Stimulated activated CD4-positive, alpha-beta T cell treated with anti-CD3 and anti-CD28 coated beads, Interleukin-2, amount 100 ng/mL, for 48 hours (primary cell): Measurements from ENCODE around the gene ITGB7.
"Not testable (repeated sequence)": the region's sequence is repeated elsewhere in the genome, so short reads cannot be mapped to it uniquely, and the experiment has no call there.

Experiments used
- DNase-seq, 2 donors: peaks; one replicate each; pipeline ENCODE4 v3.0.0-alpha.2; 2020

The ITGB7 gene

DNA sequence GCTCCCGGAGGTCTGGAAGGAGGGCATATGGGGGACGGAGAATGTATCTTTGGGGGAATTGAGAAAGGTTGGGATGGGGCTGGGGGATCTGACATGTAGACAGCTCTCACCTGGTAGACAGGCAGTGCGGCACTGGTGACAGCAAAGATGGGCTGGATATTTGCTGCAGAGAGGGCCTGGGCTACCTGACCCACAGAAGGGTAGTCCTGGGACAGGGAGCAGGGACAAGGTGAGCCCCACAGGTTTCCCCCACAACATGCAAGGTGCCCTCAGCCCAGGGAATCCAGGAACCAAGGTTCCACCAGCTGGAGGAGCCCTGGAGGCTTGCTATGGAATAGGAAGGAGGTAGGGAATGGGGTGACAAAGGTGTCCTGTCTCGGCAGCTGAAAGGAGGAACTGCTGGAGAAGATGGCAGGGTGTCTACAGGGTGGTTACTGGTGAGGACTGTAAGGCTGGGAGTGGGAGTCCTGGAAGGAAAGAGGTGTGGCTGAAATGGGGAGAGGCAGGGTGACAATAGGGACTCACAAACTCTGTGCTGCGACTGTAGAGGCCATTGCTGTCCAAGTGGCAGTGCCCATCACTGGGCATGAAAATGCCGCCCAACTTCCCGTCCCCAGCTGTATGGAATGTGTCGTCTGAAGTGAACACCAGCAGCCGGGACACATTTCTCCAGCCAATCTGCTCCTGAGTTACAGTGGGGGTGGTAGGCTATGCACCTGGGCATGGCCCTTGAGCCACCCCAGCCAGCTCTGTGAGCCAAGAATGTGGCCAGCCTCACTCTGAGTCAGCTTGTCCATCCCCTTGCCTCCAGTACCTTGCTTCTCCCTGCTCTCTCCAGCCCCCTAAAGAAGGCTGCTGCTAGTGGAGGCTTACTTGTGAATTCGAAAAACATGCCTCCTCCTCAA is 11.3 kb downstream of the ITGB7 start:
- no peak for DNase-seq

DNA sequence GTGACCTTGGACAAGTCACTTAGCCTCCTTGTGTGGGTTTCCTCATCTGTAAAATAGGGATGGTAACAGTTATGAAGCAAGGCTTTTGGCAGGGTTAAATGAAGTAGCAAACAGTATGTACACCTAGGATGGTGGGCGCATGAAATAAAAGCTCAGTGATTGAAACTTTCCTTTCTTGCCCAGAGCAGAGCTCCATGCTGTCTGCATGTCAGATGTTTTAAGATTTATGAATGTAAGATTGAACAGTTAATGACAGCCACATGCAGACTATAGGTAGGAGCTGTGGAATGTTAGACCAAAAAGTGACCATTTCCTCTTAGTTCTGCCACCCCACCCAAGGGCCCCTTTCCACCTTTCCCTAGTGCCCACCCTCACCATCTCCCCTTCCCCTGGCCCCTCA is 12.1 kb downstream of the ITGB7 start:
- DNase-seq: no peak

DNA sequence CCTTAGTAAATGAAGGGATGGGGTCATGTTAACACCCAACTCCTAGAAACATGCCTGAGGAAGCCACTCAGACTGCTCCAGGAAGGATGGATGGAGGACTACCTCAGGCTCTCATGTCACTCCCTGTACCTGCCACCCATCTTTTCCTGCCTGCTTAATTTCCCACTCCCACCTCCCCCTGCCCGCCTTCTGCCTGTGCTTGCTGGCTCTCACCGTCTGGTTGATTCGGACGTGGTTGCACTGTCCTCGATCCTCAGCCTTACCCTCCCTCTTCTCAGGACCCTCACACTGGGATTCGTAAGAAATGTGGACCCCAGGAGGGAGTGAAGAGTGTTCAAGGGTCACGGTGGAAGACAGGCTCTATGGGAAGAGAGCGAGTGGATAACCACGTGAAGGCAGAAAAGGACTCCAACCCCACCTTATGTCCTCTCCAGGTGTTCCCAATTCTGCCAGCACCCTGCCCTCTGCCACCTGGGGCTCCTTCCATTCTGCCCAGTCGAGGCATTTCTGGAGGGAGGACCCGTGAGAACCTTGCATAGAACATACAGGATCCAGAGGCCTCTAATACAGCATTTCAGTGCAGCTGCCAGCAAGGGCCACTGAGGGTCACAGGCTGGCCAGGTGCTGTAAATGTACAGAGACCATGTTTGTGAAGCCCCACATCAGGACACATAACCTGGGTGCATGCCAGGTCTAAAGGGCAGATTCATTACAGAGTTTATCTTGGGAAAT is 12.9 kb downstream of the ITGB7 start:
- no peak for DNase-seq

DNA sequence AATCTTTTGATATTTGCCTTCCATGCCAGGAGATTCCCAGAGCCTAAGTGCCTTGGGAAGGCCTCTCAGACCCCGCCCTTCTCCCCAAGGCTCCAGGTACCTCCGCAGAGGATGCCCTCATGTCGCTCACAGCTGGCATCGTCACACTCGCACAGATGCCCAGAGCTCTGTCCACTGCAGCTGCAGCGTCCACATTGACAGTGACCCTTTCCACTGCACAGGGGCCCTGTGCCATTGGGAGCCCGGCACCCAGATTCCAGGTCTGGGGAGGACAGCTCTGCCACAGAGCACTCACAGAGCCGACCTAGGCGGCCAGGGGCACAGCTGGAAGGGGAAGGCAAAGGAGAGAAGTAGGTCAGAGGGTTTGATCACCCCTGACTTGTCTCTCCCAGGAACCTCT is 14.0 kb downstream of the ITGB7 start:
- DNase-seq: no peak

DNA sequence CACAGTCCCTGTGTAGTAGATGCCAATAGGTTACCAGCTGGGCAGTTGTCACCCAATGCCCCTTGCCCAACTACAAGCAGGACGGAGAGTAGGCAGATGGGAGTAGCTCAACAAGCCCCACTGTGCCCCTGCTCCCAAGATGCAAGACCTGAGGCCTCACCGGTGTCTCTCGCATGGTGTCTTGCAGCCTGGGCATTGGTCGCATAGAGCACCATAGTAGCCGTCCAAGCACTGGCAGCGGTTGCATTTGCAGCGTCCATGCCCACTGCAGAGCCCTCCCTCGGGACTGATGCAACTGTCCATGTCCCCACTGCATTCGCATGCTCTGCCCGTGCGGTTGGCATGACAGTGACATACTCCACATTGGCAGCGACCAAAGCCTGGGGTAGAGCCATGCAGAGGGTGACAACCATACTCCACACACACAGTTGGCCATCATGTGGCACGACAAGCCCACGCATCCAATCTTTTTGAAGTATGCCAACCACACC is 14.5 kb downstream of the ITGB7 start:
- DNase-seq: no peak

DNA sequence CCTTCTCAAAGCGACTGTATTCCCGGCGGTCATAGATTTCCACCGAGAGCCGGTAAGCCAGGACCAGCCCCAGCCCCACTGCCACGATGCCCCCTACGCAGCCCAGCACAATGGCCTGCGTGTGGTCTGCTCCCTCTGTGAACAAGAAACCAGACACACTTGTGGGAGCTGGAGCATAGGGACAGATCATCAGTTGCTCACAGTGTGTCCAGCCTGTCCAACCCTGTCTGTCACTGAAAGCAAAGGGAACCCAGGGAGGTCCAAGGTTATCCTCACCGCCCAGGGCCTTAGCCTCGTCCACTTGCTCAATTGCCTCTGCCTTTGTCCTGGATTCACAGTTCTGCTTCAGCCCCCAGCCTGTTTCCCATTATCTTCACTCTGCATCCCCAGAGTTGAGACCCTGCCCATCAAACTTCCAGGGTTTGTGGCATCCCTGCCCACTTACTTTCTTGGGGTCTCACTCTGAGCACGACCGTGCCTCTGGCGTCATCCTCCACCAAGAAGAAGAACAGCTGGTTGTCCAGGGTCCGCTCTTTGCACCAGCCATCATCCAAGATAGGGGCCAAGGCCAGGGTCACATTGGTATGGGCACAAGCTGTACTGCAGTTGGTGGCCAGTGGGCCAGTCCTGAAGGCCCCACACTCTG is 15.0 kb downstream of the ITGB7 start:
- DNase-seq: no peak

DNA sequence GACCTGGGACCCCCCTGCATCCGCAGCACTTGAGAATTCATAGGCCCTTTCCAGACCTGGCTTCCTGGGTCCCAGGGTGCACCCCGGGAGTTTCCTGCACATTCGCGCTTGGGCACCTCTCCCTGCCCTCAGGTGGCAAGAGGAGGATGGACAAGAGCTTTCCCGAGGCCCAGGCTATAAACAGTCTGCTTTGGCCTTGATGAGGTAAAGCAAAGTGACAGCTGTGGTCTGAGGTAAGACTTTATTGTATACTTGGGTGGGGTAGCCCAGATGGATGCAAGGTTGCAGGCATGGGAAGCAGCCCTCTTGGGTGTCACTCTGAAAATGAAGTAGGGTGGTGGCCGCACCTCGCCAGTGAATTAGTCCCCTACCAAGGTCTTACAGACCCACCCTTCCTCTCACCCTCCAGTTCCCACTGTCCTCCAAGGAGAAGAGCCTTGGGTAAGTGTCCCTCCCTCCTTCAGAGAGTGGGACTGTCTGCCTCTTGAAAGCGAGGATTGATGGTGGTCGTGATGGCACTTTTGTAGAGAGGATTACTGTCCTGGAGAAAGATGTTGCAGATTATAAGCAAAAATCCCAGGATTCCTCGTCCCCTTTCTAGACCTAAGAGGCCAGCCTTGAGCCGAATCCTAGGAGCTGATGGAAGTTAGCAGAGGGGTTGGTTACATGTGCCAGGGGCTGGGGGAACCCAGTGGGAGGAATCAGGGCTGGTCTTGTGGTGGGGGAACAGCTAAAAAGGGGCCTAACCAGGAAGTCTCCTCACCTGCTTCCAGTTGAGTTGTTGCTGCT is 15.8 kb downstream of the ITGB7 start:
- no peak for DNase-seq

DNA sequence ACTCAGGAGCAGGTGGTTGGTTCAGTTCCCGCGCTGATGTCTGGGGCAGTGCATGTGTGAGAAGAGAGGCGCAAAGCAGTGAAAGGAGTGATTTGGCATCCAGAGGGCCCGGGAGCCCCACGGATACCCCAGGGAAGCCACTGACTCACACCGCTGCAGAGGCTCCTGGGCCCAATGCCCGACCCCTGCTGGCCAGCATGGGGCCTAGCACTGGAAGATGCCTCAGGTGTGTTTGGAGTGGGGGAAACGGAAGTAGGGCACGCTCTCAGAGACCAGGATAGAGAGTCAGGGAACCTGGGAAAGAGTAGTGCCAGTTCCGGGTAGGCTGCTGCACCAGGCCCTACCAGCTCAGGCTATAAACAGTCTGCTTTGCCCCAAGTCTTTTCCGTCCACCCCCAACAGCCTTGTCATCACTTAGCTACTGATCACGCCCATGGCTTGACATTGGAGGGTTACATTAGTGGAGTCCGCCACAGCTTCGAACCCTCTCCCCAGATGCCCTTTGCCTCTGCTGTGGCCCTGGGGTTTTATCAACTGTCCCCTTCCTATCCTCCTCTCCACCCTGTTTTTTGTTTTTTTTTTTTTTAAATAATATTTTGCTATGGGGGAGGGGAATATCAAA is 16.8 kb downstream of the ITGB7 start:
- DNase-seq: peak in 1 of 2 donors; percentile 47

DNA sequence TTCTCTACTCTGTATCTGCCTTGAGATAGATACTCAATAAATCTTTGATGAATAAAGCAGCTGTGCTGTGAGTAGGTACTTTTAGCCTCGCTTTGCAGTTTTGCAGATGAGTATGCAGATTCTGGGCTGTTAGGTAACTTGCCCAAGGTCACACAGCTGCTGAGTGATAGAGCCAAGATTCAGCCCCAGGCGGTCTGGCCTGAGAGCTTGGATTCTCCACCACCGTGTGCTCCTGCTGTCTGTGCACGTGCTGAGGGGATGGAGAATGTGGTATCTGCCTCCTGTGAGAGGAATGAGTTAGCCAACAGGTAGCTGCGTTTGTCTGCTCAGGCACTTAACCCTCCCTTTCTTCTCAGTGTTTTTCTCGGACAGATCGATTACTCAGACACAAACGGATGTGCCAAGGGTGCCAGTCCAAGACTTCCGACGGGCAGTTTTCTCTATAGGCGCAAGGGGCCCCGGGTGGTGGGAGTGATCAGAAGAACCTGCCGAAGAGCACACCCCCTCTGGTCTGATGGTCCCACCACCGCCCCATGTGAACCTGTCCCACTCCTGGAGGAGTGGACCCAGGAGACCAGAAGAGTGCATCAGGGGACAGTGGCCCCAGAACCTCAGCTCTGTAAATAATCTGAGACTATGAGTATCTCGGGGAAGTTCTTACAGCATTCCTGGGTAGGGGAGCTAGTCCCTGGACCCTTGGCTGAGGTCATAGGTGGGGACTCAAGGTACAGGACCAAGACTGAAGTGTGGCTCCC is 19.7 kb downstream of the ITGB7 start:
- no peak for DNase-seq

DNA sequence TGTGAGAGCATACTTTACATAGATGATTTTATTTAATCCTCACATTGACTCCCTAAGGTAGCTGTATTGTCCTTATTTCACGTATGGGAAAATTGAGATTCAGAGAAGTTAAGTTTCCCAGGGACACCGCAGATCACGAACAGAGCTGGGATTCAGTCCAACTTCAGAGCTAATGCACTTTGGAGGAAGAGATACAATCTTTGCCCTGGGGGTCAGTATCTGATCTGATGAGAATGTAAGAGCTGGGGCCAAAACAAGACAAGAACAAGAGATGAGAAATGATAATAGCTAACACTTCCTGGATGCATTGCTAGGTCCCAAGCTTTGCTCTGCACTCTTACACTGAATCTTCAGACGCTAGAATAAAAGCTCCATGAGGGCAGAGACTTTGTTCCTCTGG is 20.3 kb downstream of the ITGB7 start:
- DNase-seq: no peak

DNA sequence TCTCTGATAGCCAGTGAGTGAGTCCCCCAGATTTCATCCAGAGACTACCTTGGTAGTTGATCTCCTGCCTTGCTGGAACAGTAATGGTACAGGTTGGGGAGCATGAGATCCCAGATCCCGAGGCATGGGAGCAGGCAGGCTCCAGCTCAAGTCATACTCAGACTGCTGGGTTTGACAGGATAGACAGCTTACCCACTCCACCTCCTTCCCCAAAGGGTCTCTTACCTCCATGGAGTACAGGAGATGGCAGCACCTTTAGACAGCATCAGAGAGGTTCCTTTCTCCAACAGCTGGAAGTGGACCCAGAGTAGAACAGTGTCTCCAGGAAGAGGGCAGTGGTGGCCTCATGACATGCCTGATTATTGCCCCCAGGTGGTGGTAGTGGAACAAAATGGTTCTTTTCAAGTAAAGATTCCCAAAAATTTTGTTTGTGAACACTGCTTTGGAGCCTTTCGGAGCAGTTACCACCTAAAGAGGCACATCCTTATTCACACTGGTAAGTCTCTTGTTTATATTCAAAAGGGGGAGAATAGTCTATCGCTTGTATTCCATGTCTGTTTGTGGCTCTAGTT is 21.4 kb downstream of the ITGB7 start:
- no peak for DNase-seq

DNA sequence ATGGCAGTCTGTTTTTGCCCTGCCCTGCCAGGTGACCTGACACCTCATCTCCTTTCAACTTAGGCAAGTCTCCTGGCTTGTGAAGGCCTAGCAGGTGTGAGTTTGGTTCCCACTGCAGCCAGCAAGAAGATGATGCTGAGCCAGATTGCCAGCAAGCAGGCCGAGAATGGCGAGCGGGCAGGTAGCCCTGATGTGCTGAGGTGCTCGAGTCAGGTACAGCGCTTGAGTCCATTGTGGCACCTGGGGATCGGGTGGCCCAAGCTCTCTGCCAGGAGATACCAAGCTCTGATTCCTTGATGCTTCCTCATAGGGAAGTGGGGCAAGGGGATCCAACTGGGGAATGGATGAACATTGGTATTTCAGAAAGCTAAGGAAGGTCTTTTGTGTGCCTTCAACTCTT is 22.2 kb downstream of the ITGB7 start:
- DNase-seq: no peak

DNA sequence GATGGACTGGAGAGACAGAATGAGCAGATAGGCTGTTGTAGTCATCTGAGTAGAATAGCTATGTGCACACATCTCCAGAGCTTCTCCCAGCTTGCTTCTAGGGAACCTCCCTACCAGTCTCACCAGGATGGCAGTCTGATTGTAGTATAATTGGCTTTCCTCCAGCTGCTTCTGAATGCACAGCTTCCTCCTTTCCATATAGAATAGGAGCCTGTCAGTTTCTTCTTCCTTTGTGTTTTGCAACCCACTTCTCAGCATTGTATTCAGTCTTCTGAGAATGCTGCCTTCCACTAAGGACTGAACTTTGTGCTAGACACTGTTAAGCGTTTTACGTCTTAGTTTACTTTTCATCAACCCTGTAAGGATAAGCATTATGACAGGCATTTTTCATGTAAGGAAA is 24.1 kb downstream of the ITGB7 start:
- no peak for DNase-seq

DNA sequence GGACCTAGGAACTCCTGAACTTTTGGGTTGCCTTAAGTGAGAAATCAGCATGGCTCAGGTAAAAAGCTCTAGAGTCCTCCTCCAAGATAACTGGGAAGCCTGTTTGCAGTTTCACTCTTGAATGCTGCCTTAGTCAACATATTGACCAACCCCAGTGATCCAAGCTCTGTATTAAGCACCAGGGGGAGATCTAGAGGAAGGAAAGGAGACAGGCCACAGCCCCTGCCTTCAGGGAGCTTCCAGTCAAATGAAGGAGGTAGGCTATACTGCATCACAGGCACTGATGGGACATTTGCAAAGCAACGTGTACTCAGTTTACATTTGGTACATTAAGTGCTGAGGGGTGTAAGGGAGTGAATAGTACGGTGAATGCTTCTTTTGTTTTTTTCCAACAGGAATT is 25.1 kb downstream of the ITGB7 start:
- DNase-seq: no peak

DNA sequence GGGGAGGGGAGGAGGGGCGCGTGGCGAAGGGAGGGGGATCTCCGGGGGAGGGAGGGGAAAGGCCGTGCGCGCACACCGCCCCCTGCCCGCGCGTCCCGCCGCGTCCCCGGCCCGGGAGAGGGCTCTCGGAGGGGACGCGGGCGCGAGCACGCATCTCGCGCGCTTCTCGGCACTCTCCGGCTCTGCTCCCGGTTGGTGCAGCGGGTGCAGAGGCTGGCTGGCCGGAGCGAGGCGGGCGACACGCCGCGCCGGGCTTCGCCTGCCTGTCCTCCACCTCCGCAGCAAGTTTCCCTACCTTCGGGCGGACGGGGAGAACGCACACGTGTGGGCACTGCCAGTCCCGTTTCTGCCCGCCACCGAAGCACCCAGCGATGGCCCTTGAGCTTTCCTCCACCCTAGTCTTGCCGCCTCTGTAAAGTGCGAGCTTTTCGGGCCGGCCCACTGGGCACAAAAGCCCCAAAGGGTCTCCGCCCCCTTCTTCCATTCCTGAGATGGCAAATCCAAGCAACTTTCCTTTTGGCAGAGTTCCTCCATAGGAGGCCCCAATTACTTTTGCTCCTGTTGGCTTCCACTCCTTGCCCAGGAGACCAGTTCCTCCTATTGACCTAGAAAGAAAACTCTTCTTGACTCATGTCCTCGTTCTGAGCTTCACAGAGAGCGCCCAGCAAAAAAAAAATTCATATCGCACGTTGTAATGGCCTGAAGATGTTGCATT is 26.0 kb downstream of the ITGB7 start:
- DNase-seq: peak; percentile 65 to 70

DNA sequence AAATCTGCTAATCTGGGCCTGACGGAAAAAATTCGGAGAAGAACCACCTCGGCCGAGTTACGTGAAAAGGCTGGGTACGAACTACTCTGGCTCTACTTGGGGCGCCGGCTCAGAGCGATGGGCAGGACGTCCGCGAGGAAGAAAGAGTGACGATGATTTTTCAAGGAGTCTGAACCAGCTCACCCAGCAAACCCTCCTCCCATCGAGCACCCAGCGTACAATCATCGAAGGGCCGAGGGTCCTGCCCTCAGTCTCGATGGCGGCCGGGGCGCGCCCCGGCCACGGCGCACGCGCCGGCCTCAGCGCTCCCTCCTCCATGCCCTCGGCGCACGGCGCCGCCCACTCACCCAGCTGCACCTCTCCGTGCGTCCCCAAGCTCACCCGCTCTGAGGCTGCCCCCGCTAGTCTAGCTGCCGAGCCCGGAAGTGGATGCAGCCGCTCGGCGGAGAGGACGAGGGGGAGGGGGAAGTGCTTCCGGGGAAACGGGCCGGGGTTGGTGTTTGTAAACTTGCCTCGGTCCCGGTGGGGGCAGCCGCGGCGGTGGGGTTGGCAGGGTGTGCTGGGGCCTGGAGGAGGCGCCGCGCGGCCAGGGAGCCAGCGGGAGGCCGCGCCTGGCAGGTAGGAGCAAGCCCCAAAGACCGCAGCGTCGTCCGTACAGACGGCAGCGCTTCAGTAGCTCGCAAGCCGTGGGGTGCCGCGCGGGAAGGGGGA is 26.7 kb downstream of the ITGB7 start, which contains the start of the genes CSAD and ZNF740:
Gene CSAD (minus strand): TSS at position 706 of the 711 bp plus-strand sequence. CDS start 7,455 bp downstream, outside the sequence.
Gene ZNF740 (plus strand): TSS at position 503 of the 711 bp plus-strand sequence. CDS start 1,262 bp downstream, outside the sequence.
- peak; percentile 97 for DNase-seq

DNA sequence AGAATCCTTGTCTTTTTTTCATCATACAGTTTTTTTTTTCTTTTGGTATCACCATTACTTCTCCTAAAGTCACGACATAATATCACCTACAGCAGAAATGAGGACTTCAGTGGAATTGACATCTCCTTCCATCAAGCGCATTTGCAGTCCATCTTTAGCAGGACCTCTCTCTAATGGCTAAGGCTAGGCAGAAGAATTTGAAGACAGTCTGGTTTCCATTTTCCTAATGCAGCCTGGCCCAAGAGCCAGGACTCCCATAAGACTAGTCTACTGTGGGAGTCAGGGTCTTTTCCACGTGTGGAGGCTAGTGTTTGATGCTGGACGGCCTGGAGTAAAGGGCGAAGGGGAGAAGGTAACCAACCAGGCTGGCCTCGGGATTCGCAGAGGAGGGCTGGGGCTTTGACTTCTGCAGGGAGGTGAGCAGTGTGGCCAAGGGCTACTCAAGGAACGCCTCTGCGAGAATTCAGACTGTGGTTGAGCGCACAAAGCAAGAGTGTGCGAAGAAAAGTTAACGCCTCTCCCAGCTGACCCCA is 27.3 kb downstream of the ITGB7 start:
- DNase-seq: no peak

DNA sequence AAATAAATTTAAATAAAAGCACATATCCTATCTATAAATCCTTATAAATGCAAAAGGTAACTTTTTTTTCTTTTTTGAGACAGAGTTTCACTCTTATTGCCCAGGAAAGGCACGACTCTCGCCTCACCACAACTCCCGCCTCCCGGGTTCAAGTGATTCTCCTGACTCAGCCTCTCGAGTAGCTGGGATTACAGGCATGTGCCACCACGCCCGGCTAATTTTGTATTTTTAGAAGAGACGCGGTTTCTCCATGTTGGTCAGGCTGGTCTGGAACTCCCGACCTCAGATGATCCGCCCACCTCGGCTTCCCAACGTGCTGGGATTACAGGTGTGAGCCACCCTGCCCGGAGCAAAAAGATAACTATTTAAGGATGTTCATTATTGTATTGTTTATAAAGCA is 28.2 kb downstream of the ITGB7 start:
- not testable (repeated sequence) for DNase-seq

DNA sequence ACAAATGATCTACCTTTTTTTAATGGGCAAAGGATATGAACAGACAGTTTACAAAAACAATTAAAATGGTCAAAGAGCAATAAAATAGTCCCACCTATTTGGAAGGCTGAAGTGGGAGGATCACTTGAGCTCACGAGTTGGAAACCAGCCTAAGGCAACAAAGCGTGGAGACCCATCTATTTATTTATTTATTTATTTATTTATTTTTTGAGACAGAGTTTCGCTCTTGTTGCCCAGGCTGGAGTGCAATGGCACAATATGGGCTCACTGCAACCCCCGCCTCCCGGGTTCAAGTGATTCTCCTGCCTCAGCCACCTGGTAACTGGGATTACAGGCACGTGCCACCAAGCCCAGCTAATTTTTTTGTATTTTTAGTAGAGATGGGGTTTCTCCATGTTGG is 29.6 kb downstream of the ITGB7 start:
- DNase-seq: not testable (repeated sequence)
